Astrocyte (in vitro differentiated cells and primary cell): Measurements from ENCODE around the gene SLC35F5. TPM values are rescaled to one million over a fixed set of nuclear protein-coding genes. Genes with fewer than 3 reads are reported as not detected.
A peak's percentile ranks its signal among the peaks of the same experiment; 100 is the strongest.

Source experiments
- DNase-seq: peaks from one replicate; pipeline ENCODE4 v3.0.0-alpha.2; 2010; ENCODE audit warnings: low read depth
- FAIRE-seq: peaks from 2 replicates; lab custom pipeline; 2011; peaks lifted over from hg19 to GRCh38; lab: Jason Lieb, UNC
- H2AFZ ChIP-seq: 2 replicates; pipeline ENCODE4 v1.6.0; 2012; ENCODE audit warnings: low read depth, low read length, inconsistent platforms
- H3K27ac ChIP-seq: 2 replicates; pipeline ENCODE4 v1.5.1; 2011; ENCODE audit warnings: low read depth, low read length, inconsistent platforms
- H3K27me3 ChIP-seq: 2 replicates; pipeline ENCODE4 v1.6.0; 2011; ENCODE audit warnings: low read length, inconsistent platforms; ENCODE audit not compliant: insufficient read depth
- H3K36me3 ChIP-seq: 2 replicates; pipeline ENCODE4 v1.5.1; 2011; ENCODE audit warnings: low read length, inconsistent platforms; ENCODE audit not compliant: insufficient read depth
- H3K4me1 ChIP-seq: 2 replicates; pipeline ENCODE4 v1.5.1; 2011; ENCODE audit warnings: low read length, inconsistent platforms; ENCODE audit not compliant: insufficient read depth
- H3K4me2 ChIP-seq: 2 replicates; pipeline ENCODE4 v1.6.0; 2012; ENCODE audit warnings: low read length, inconsistent platforms
- H3K4me3 ChIP-seq: 2 replicates; pipeline ENCODE4 v1.5.1; 2011; ENCODE audit warnings: low read depth, mild to moderate bottlenecking, low read length, inconsistent platforms; ENCODE audit not compliant: insufficient read depth
- H3K79me2 ChIP-seq: 2 replicates; pipeline ENCODE4 v1.6.0; 2012; ENCODE audit warnings: mild to moderate bottlenecking, low read length, inconsistent platforms; ENCODE audit not compliant: insufficient read depth
- H3K9ac ChIP-seq: 2 replicates; pipeline ENCODE4 v1.6.0; 2012; ENCODE audit warnings: mild to moderate bottlenecking, low read length, inconsistent platforms
- H3K9me3 ChIP-seq: 2 replicates; pipeline ENCODE4 v1.5.1; 2012; ENCODE audit warnings: low read depth, mild to moderate bottlenecking, low read length, inconsistent platforms; ENCODE audit not compliant: insufficient read depth
- H4K20me1 ChIP-seq: 2 replicates; pipeline ENCODE4 v1.6.0; 2012; ENCODE audit warnings: low read length, inconsistent platforms; ENCODE audit not compliant: insufficient read depth
- H3K27ac Mint-ChIP-seq: one replicate; pipeline ENCODE4 v1.8.0; 2021; ENCODE audit warnings: mild to moderate bottlenecking, mixed read lengths; ENCODE audit not compliant: unreplicated experiment
- H3K27me3 Mint-ChIP-seq: one replicate; pipeline ENCODE4 v1.8.0; 2021; ENCODE audit warnings: low read depth, mixed read lengths; ENCODE audit not compliant: unreplicated experiment
- H3K36me3 Mint-ChIP-seq: one replicate; pipeline ENCODE4 v1.8.0; 2021; ENCODE audit warnings: low read depth, mixed read lengths; ENCODE audit not compliant: unreplicated experiment
- H3K4me1 Mint-ChIP-seq: one replicate; pipeline ENCODE4 v1.8.0; 2021; ENCODE audit warnings: low read depth, mixed read lengths; ENCODE audit not compliant: unreplicated experiment
- H3K4me3 Mint-ChIP-seq: one replicate; pipeline ENCODE4 v1.8.0; 2021; ENCODE audit warnings: mild to moderate bottlenecking, moderate library complexity, mixed read lengths; ENCODE audit not compliant: unreplicated experiment
- H3K9me3 Mint-ChIP-seq: one replicate; pipeline ENCODE4 v1.8.0; 2021; ENCODE audit warnings: mild to moderate bottlenecking, mixed read lengths; ENCODE audit not compliant: unreplicated experiment
- CTCF ChIP-seq: IDR thresholded peaks from 2 replicates; pipeline ENCODE4 v1.5.1; 2011; ENCODE audit warnings: low read depth, mild to moderate bottlenecking, inconsistent platforms, low read length, moderate library complexity; ENCODE audit not compliant: insufficient read depth
- EZH2 ChIP-seq: IDR thresholded peaks from 2 replicates; pipeline ENCODE4 v1.6.1; 2012; ENCODE audit warnings: mild to moderate bottlenecking, low read length, inconsistent platforms; ENCODE audit not compliant: insufficient read depth
- total RNA-seq: library from RNA; stranded (reverse); gene quantifications from 2 replicates; pipeline ENCODE4 v1.2.1, GENCODE V29; 2021

The SLC35F5 gene
- total RNA-seq, 1 donor from 2014 or later, result 103 TPM

DNA sequence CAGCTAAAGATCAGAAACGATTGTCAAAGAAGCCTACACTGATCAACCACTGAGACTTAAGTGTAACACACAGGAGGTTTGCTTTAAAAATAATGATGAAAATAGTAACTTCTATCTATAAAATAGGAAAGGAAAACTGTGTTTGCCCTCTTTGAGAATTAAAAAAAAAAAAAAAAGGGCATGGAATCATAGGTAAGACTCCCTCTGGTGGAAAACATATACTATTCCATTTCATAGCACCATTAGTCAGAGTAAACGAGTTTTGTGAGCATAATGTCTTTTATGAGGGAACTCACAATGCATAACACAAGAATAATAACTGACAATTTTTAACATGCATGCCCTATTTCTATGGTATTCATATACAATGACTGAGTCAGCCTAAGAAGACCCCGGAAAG, 36.3 kb downstream of the SLC35F5 start:
- Histone ChIP-seq H2AFZ (no peak overlapping the region), H3K4me3 (no peak overlapping the region), H3K9ac (no peak overlapping the region), H3K27me3 (no peaks in the 10 kb centered on the region), H3K4me1 (no peaks in the 10 kb centered on the region), H3K27ac (no peak overlapping the region), H3K79me2 (no peaks in the 10 kb centered on the region), H3K4me2 (no peak overlapping the region), H3K9me3 (no peaks in the 10 kb centered on the region), H4K20me1 (no peaks in the 10 kb centered on the region), H3K36me3 (peaks cover 25% of the 10 kb centered on the region)
- DNase-seq, result peak; percentile 10
- Mint-ChIP-seq H3K27ac (no peak overlapping the region), H3K27me3 (no peaks in the 10 kb centered on the region), H3K36me3 (peaks cover 8% of the 10 kb centered on the region), H3K4me1 (peaks cover 4% of the 10 kb centered on the region), H3K4me3 (no peak overlapping the region), H3K9me3 (no peaks in the 10 kb centered on the region)
- FAIRE-seq, result no peak
- no peak for TF ChIP-seq EZH2
- TF ChIP-seq CTCF, result peak; percentile 46

- H3K4me3 ChIP-seq, result no peak overlapping the region
- H3K36me3 ChIP-seq, result peaks cover 33% of the 10 kb centered on the region
- H3K27ac ChIP-seq, result no peak overlapping the region
- Mint-ChIP-seq H3K4me3 (no peak overlapping the region), H3K27ac (no peak overlapping the region), H3K9me3 (no peaks in the 10 kb centered on the region), H3K36me3 (peaks cover 14% of the 10 kb centered on the region), H3K4me1 (peaks cover 5% of the 10 kb centered on the region), H3K27me3 (no peaks in the 10 kb centered on the region)
- H3K4me2 ChIP-seq, result no peak overlapping the region
- no peak overlapping the region for H3K9ac ChIP-seq
- FAIRE-seq, result peak; percentile 62
- H3K9me3 ChIP-seq, result no peaks in the 10 kb centered on the region
- no peak overlapping the region for H2AFZ ChIP-seq
- DNase-seq, result peak; percentile 8
- no peaks in the 10 kb centered on the region for H3K4me1 ChIP-seq
- TF ChIP-seq EZH2, result no peak
- no peak for TF ChIP-seq CTCF
- H3K27me3 ChIP-seq, result no peaks in the 10 kb centered on the region
- H4K20me1 ChIP-seq, result no peaks in the 10 kb centered on the region
- H3K79me2 ChIP-seq, result no peaks in the 10 kb centered on the region
These were observed 40.2 kb downstream of the SLC35F5 start for GRCh38 chr2:113716291-113716690.

DNA sequence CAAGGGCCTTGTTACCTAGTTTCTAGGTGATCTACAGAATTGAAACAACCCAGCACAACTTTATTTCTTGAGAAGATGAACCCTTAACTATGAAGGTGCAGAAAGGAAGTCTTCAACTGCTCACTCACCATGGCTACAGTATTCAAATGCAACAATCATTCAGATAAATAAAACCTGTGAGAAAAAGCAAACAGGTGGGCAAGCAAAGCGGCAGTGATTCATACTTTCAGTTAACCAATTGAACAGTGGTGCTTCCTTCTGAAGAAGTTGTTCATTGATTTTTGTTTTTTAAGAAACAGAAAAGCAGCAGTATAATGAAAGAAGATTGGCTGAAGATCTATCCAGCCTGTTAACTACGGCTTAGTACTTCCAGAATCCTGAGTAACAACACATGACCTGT, 43.5 kb downstream of the SLC35F5 start:
- no peak for TF ChIP-seq EZH2
- TF ChIP-seq CTCF, result no peak
- no peak overlapping the region for H3K9ac ChIP-seq
- no peak for FAIRE-seq
- H3K9me3 ChIP-seq, result no peaks in the 10 kb centered on the region
- H4K20me1 ChIP-seq, result no peaks in the 10 kb centered on the region
- Mint-ChIP-seq H3K27ac (no peak overlapping the region), H3K4me1 (peaks cover 5% of the 10 kb centered on the region), H3K36me3 (peaks cover 14% of the 10 kb centered on the region), H3K4me3 (no peak overlapping the region), H3K9me3 (no peaks in the 10 kb centered on the region), H3K27me3 (no peaks in the 10 kb centered on the region)
- H3K4me3 ChIP-seq, result no peak overlapping the region
- H2AFZ ChIP-seq, result no peak overlapping the region
- no peaks in the 10 kb centered on the region for H3K27me3 ChIP-seq
- peaks cover 27% of the 10 kb centered on the region for H3K36me3 ChIP-seq
- H3K79me2 ChIP-seq, result no peaks in the 10 kb centered on the region
- H3K4me1 ChIP-seq, result no peaks in the 10 kb centered on the region
- no peak overlapping the region for H3K4me2 ChIP-seq
- no peak overlapping the region for H3K27ac ChIP-seq
- DNase-seq, result no peak
